Endothelial cell of coronary artery (primary cell): ENCODE data around the gene FANK1. TPM values are rescaled to one million over a fixed set of nuclear protein-coding genes. Genes with fewer than 3 reads are reported as not detected.

Source experiments
- total RNA-seq: library from RNA; depleted of rRNA; stranded (reverse); fragments of >200 nt; gene quantifications from 2 replicates; pipeline ENCODE4 v1.2.3, GENCODE V29; 2014

Gene FANK1, protein sequence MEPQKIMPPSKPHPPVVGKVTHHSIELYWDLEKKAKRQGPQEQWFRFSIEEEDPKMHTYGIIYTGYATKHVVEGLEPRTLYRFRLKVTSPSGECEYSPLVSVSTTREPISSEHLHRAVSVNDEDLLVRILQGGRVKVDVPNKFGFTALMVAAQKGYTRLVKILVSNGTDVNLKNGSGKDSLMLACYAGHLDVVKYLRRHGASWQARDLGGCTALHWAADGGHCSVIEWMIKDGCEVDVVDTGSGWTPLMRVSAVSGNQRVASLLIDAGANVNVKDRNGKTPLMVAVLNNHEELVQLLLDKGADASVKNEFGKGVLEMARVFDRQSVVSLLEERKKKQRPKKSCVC
- total RNA-seq: 2.4 and 7.8 TPM in 2 replicates

DNA sequence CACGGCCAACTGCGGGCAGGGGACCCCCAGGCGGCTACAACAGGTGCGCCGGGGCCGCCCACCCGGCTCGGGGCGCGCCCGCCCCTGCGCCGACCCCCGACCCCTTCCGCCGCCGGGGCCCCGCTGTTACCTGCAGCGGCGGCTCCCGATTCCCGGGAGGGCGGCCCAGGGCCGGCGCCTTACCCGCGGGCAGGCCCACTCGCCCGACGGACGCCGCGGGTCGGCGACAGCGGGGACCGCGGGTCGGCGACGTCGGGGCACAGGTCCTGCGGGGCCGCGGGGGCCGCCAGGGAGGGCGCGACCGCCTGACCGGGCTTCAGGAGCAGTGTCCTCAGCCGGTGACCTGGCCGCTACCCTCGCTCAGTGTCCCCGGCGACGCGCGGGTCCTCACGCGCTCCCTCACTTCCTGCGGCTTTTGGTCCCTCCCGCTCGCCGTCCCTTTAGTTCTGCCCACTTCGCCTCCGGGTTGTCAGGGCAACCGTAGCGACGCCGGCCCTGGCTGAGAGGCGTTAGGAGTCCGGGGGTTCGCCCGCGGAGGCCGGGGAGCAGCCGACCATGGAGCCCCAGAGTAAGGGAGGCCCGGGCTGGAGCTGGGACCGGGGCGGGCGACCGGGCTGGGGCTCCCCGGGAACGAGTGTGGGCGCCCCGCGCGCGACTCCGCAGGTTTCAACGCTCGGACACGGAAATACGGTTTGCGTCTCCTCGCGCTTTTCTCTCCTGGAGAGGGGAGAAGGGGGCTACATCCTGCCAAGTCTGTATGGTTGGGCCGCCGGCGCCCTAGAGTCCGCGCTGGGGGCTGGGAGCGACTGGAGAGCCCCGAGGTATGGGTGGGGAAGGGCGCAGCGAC, at the start of gene FANK1:
TSS of gene FANK1 (plus strand) at position 477 of the 847 bp plus-strand sequence. CDS start at position 556, 79 bp downstream.

GRCh38 chr10:125881192-125881591, 15.2 kb upstream of the FANK1 start, which contains the start of gene DHX32:
TSS of gene DHX32 (minus strand) at chr10:125881292. CDS start at chr10:125880824, 468 bp downstream.

Other genes starting within 250 kb of the FANK1 start
- not detected in 2 replicates for gene TEX36, start 213.4 kb upstream of the FANK1 start, total RNA-seq
- gene EDRF1, start 176.9 kb upstream of the FANK1 start, total RNA-seq: 16.2 and 17.3 TPM in 2 replicates
- under 0.01 and 0.09 TPM in 2 replicates for gene MMP21, start 120.7 kb upstream of the FANK1 start, total RNA-seq
- 36.4 and 54.1 TPM in 2 replicates for gene UROS, start 73.3 kb upstream of the FANK1 start, total RNA-seq
- 44.0 and 64.2 TPM in 2 replicates for gene BCCIP, start 73.0 kb upstream of the FANK1 start, total RNA-seq
- 33.4 and 35.7 TPM in 2 replicates for gene DHX32, start 15.3 kb upstream of the FANK1 start, total RNA-seq